H9 (cell line): Measurements from ENCODE around the gene ZNF275. TPM values are rescaled to one million over a fixed set of nuclear protein-coding genes. Genes with fewer than 3 reads are reported as not detected.
A peak's percentile ranks its signal among the peaks of the same experiment; 100 is the strongest.

ENCODE experiments used
- DNase-seq: peaks from one replicate; pipeline ENCODE4 v3.0.0-alpha.2; 2017
- H2AFZ ChIP-seq: one replicate; pipeline ENCODE4 v1.6.1; 2013; ENCODE audit warnings: mild to moderate bottlenecking, low read length, control low read depth, moderate library complexity
- H2AK5ac ChIP-seq: 2 replicates; pipeline ENCODE4 v1.6.1; 2013; ENCODE audit warnings: low read length, control low read depth, mixed read lengths; ENCODE audit not compliant: insufficient read length
- H2BK120ac ChIP-seq: one replicate; pipeline ENCODE4 v1.6.1; 2013; ENCODE audit warnings: low read depth, mild to moderate bottlenecking, low read length, control low read depth, inconsistent platforms; ENCODE audit not compliant: poor library complexity, severe bottlenecking
- H2BK12ac ChIP-seq: 2 replicates; pipeline ENCODE4 v1.6.1; 2013; ENCODE audit warnings: low read length, control low read depth, mixed read lengths, low read depth; ENCODE audit not compliant: insufficient read length
- H2BK15ac ChIP-seq: 2 replicates; pipeline ENCODE4 v1.6.1; 2013; ENCODE audit warnings: low read depth, low read length, control low read depth
- H2BK20ac ChIP-seq: one replicate; pipeline ENCODE4 v1.6.1; 2013; ENCODE audit warnings: low read depth, mild to moderate bottlenecking, low read length, control low read depth, inconsistent platforms; ENCODE audit not compliant: poor library complexity, severe bottlenecking
- H2BK5ac ChIP-seq: 2 replicates; pipeline ENCODE4 v1.6.1; 2013; ENCODE audit warnings: low read length, control low read depth, mixed read lengths; ENCODE audit not compliant: insufficient read length
- H3K14ac ChIP-seq: 2 replicates; pipeline ENCODE4 v1.6.1; 2013; ENCODE audit warnings: low read length, control low read depth; ENCODE audit not compliant: insufficient read depth
- H3K18ac ChIP-seq: 2 replicates; pipeline ENCODE4 v1.6.1; 2013; ENCODE audit warnings: low read depth, mild to moderate bottlenecking, mixed read lengths, low read length, control low read depth; ENCODE audit not compliant: insufficient read length
- H3K23ac ChIP-seq: 2 replicates; pipeline ENCODE4 v1.6.1; 2013; ENCODE audit warnings: low read length, control low read depth, mixed read lengths, low read depth; ENCODE audit not compliant: insufficient read length
- H3K23me2 ChIP-seq: 2 replicates; pipeline ENCODE4 v1.6.1; 2013; ENCODE audit warnings: low read depth, mild to moderate bottlenecking, mixed read lengths, low read length, control low read depth; ENCODE audit not compliant: insufficient read length, poor library complexity, severe bottlenecking
- H3K27ac ChIP-seq: 2 replicates; pipeline ENCODE4 v1.5.1; 2013; ENCODE audit warnings: low read length, control low read depth, mixed read lengths, low read depth; ENCODE audit not compliant: insufficient read length
- H3K27me3 ChIP-seq: 2 replicates; pipeline ENCODE4 v1.6.1; 2013; ENCODE audit warnings: low read length, control low read depth, inconsistent platforms; ENCODE audit not compliant: insufficient read depth
- H3K4ac ChIP-seq: 2 replicates; pipeline ENCODE4 v1.6.1; 2013; ENCODE audit warnings: low read depth, mild to moderate bottlenecking, control low read depth, inconsistent platforms, low read length, moderate library complexity
- H3K4me1 ChIP-seq: 2 replicates; pipeline ENCODE4 v1.6.1; 2013; ENCODE audit warnings: low read length, control low read depth, inconsistent platforms; ENCODE audit not compliant: insufficient read depth
- H3K4me2 ChIP-seq: 2 replicates; pipeline ENCODE4 v1.6.1; 2013; ENCODE audit warnings: low read length, control low read depth, mixed read lengths; ENCODE audit not compliant: insufficient read length, insufficient read depth
- H3K56ac ChIP-seq: 2 replicates; pipeline ENCODE4 v1.6.1; 2013; ENCODE audit warnings: low read depth, mild to moderate bottlenecking, mixed read lengths, low read length, control low read depth; ENCODE audit not compliant: insufficient read length
- H3K79me1 ChIP-seq: 2 replicates; pipeline ENCODE4 v1.6.1; 2013; ENCODE audit warnings: low read depth, mild to moderate bottlenecking, moderate library complexity, low read length, control low read depth, inconsistent platforms; ENCODE audit not compliant: insufficient read depth, poor library complexity, severe bottlenecking
- H3K79me2 ChIP-seq: 2 replicates; pipeline ENCODE4 v1.6.1; 2013; ENCODE audit warnings: low read length, control low read depth, inconsistent platforms; ENCODE audit not compliant: insufficient read depth
- H3K9ac ChIP-seq: 2 replicates; pipeline ENCODE4 v1.6.1; 2013; ENCODE audit warnings: low read length, control low read depth, mixed read lengths; ENCODE audit not compliant: insufficient read length; ENCODE audit errors: extremely low read depth
- H3K9me3 ChIP-seq: one replicate; pipeline ENCODE4 v1.6.1; 2013; ENCODE audit warnings: low read depth, low read length, inconsistent platforms; ENCODE audit not compliant: control insufficient read depth
- H3T11ph ChIP-seq: one replicate; pipeline ENCODE4 v1.6.1; 2013; ENCODE audit warnings: mild to moderate bottlenecking, low read length, control low read depth, inconsistent platforms
- H4K20me1 ChIP-seq: one replicate; pipeline ENCODE4 v1.6.1; 2013; ENCODE audit not compliant: control insufficient read depth, insufficient read length, insufficient read depth
- H4K5ac ChIP-seq: 2 replicates; pipeline ENCODE4 v1.6.1; 2013; ENCODE audit warnings: low read depth, mild to moderate bottlenecking, mixed read lengths, low read length, control low read depth; ENCODE audit not compliant: insufficient read length
- H4K8ac ChIP-seq: replicated peaks from 2 replicates; pipeline ENCODE4 v1.6.1; 2013; ENCODE audit warnings: low read length, control low read depth, mixed read lengths, low read depth; ENCODE audit not compliant: insufficient read length
- H4K91ac ChIP-seq: 2 replicates; pipeline ENCODE4 v1.6.1; 2013; ENCODE audit warnings: low read depth, mild to moderate bottlenecking, moderate library complexity, mixed read lengths, low read length, control low read depth; ENCODE audit not compliant: insufficient read length
- H3K27ac Mint-ChIP-seq, 3 experiments: 2 replicates in 2 of 3; 3 replicates in 1 of 3; pipeline ENCODE4 v1.8.0; 2020 to 2021; ENCODE audit warnings: mixed read lengths in 3 of 3, mild to moderate bottlenecking in 1 of 3, moderate library complexity in 1 of 3
- H3K27me3 Mint-ChIP-seq: 2 replicates; pipeline ENCODE4 v1.8.0; 2021; ENCODE audit warnings: low read depth, mild to moderate bottlenecking, moderate library complexity, mixed read lengths
- H3K36me3 Mint-ChIP-seq, 3 experiments: 2 replicates in 2 of 3; 3 replicates in 1 of 3; pipeline ENCODE4 v1.8.0; 2020 to 2021; ENCODE audit warnings: low read depth in 3 of 3, mixed read lengths in 3 of 3; ENCODE audit not compliant: insufficient read depth in 1 of 3
- H3K4me1 Mint-ChIP-seq, 2 experiments: 2 replicates each; pipeline ENCODE4 v1.8.0; 2020; ENCODE audit warnings: mixed read lengths in 2 of 2
- H3K4me3 Mint-ChIP-seq, 2 experiments: 2 replicates in 1 of 2; 3 replicates in 1 of 2; pipeline ENCODE4 v1.8.0; 2020 to 2021; ENCODE audit warnings: mild to moderate bottlenecking in 2 of 2, mixed read lengths in 2 of 2, moderate library complexity in 1 of 2
- H3K9me3 Mint-ChIP-seq, 2 experiments: 2 replicates in 1 of 2; 3 replicates in 1 of 2; pipeline ENCODE4 v1.8.0; 2020; ENCODE audit warnings: mild to moderate bottlenecking in 2 of 2, mixed read lengths in 2 of 2, moderate library complexity in 1 of 2
- WGBS: extraction: QIAGEN DNeasy Blood & Tissue Kit; methylation state at CpG from one replicate; pipeline ENCODE4 v1.1.7; 2013; ENCODE audit warnings: missing lambda C conversion rate, low lambda C conversion rate, mixed read lengths; ENCODE audit not compliant: insufficient read length; ENCODE audit errors: extremely low coverage; 5-methylcytosine and 5-hydroxymethylcytosine counted together
- total RNA-seq: library from RNA; stranded (reverse); gene quantifications from 2 replicates; pipeline ENCODE4 v1.2.1, GENCODE V29; 2021
- TF ChIP-seq, protein P1 (sequence below): fragments of 200-600 bp; sonication (generic); conservative IDR thresholded peaks from 3 replicates; pipeline ENCODE4 v1.8.0; 2021; ENCODE audit warnings: antibody characterized with exemption, mild to moderate bottlenecking

ZNF275 gene
- total RNA-seq, 1 experiment from 2014 or later: 11.8 TPM

DNA sequence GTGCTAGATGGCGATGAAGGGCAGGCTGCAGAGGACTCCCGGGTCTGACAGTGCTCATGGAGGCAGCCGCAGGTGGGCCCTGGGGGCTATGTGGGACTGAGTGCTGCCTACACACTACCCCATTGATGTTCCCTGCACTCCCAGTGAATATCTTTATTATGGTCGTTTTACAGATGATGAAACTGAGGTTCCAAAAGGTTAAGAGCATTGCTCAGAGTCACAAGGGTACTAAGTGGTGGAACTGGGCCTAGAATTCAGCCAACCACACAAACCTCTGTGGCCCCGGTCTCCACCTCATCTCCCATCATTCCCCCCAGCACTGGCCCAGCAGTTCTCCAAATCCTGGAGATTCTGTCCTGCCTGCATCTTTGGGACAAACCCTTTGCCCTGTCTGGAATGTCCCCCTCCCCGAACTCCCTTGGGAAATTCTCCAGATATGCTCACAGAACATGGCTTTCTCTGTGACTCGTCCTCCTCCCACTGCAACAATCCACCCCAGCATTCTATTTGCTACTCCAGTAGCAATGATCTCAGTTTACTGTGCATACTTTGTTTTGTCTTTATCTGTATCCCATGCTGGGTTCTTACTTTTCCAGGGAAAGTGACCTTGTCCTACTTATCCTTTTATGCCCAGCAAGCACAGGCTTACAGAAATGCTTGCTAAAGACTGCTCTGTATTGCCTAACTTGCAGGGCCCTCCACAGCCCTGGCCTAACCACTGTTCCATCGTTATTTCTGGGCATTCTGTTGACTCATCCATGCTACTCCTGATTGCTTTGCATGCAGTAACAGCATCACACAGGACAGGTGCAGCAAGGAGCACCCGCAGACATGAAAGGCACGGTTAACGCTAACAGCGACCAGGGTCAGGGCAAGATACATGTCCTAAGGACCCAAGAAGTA is 26.4 kb upstream of the ZNF275 start:
- H3K23me2 ChIP-seq: no peaks in the 10 kb centered on the region
- no peak overlapping the region for H3K9ac ChIP-seq
- H3K27ac ChIP-seq: no peak overlapping the region
- H2BK12ac ChIP-seq: no peak overlapping the region
- H4K91ac ChIP-seq: no peak overlapping the region
- H3K9me3 ChIP-seq: peaks cover 58% of the 10 kb centered on the region
- Mint-ChIP-seq H3K4me1 (peaks cover 0 to 7% of the 10 kb centered on the region in 2 experiments; a peak in 2 of 4 replicates), H3K27ac (no peak overlapping the region; a peak in 1 of 7 replicates), H3K4me3 (peak overlapping the region in 1 of 2 experiments; percentile 19; a peak in 1 of 5 replicates), H3K27me3 (peaks cover 31% of the 10 kb centered on the region), H3K9me3 (peaks cover 76 to 86% of the 10 kb centered on the region in 2 experiments), H3K36me3 (peaks cover 0 to 8% (median 0%) of the 10 kb centered on the region in 3 experiments; a peak in 4 of 7 replicates)
- H2AFZ ChIP-seq: no peak overlapping the region
- H3K18ac ChIP-seq: no peak overlapping the region
- H3K4me2 ChIP-seq: no peak overlapping the region
- no peaks in the 10 kb centered on the region for H4K20me1 ChIP-seq
- no peak overlapping the region for H3T11ph ChIP-seq
- TF ChIP-seq, protein P1, sequence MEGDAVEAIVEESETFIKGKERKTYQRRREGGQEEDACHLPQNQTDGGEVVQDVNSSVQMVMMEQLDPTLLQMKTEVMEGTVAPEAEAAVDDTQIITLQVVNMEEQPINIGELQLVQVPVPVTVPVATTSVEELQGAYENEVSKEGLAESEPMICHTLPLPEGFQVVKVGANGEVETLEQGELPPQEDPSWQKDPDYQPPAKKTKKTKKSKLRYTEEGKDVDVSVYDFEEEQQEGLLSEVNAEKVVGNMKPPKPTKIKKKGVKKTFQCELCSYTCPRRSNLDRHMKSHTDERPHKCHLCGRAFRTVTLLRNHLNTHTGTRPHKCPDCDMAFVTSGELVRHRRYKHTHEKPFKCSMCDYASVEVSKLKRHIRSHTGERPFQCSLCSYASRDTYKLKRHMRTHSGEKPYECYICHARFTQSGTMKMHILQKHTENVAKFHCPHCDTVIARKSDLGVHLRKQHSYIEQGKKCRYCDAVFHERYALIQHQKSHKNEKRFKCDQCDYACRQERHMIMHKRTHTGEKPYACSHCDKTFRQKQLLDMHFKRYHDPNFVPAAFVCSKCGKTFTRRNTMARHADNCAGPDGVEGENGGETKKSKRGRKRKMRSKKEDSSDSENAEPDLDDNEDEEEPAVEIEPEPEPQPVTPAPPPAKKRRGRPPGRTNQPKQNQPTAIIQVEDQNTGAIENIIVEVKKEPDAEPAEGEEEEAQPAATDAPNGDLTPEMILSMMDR: no peak
- no peak overlapping the region for H2BK5ac ChIP-seq
- H2AK5ac ChIP-seq: no peak overlapping the region
- H3K79me2 ChIP-seq: no peaks in the 10 kb centered on the region
- no CpG with 5 or more reads among the region's 12 CpGs for WGBS
- no peak overlapping the region for H3K23ac ChIP-seq
- no peak overlapping the region for H2BK15ac ChIP-seq
- H3K14ac ChIP-seq: no peak overlapping the region
- no peak overlapping the region for H3K56ac ChIP-seq
- no peaks in the 10 kb centered on the region for H3K4me1 ChIP-seq
- H3K27me3 ChIP-seq: no peaks in the 10 kb centered on the region
- DNase-seq: no peak
- no peaks in the 10 kb centered on the region for H3K79me1 ChIP-seq
- H4K8ac ChIP-seq: no peak overlapping the region
- no peak overlapping the region for H2BK120ac ChIP-seq
- no peak overlapping the region for H3K4ac ChIP-seq
- H2BK20ac ChIP-seq: no peak overlapping the region
- H4K5ac ChIP-seq: no peak overlapping the region
